GM06990 (cell line): ENCODE data around the gene ATP6V1G2.
"Not testable (repeated sequence)": the region's sequence is repeated elsewhere in the genome, so short reads cannot be mapped to it uniquely, and the experiment has no call there.

Experiments
- DNase-seq: peaks from one replicate; pipeline ENCODE4 v3.0.0-alpha.2; 2011; ENCODE audit not compliant: insufficient read length; ENCODE audit errors: extremely low read depth
- H3K27me3 ChIP-seq: replicated peaks from 2 replicates; pipeline ENCODE4 v1.6.0; 2011; ENCODE audit warnings: low read length; ENCODE audit not compliant: control insufficient read depth, insufficient read depth
- H3K36me3 ChIP-seq: 2 replicates; pipeline ENCODE4 v1.5.1; 2011; ENCODE audit warnings: low read length; ENCODE audit not compliant: control insufficient read depth, insufficient read depth
- H3K4me3 ChIP-seq: replicated peaks from 2 replicates; pipeline ENCODE4 v1.5.1; 2011; ENCODE audit warnings: low read depth, mild to moderate bottlenecking, control low read depth, low read length
- TF ChIP-seq, protein P1 (sequence below): IDR thresholded peaks from 2 replicates; pipeline ENCODE4 v1.5.1; 2011; ENCODE audit warnings: low read length, control low read depth, mild to moderate bottlenecking, inconsistent platforms; ENCODE audit not compliant: insufficient read depth, poor library complexity, severe bottlenecking

The ATP6V1G2 gene

GRCh38 chr6:31525553-31525931, 20.9 kb downstream of the ATP6V1G2 start:
- no peaks in the 10 kb centered on the region for H3K27me3 ChIP-seq
- H3K36me3 ChIP-seq: peaks cover 7% of the 10 kb centered on the region
- no peak overlapping the region for H3K4me3 ChIP-seq
- no peak for DNase-seq
- TF ChIP-seq, protein P1, sequence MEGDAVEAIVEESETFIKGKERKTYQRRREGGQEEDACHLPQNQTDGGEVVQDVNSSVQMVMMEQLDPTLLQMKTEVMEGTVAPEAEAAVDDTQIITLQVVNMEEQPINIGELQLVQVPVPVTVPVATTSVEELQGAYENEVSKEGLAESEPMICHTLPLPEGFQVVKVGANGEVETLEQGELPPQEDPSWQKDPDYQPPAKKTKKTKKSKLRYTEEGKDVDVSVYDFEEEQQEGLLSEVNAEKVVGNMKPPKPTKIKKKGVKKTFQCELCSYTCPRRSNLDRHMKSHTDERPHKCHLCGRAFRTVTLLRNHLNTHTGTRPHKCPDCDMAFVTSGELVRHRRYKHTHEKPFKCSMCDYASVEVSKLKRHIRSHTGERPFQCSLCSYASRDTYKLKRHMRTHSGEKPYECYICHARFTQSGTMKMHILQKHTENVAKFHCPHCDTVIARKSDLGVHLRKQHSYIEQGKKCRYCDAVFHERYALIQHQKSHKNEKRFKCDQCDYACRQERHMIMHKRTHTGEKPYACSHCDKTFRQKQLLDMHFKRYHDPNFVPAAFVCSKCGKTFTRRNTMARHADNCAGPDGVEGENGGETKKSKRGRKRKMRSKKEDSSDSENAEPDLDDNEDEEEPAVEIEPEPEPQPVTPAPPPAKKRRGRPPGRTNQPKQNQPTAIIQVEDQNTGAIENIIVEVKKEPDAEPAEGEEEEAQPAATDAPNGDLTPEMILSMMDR: no peak

- Histone ChIP-seq H3K36me3 (no peaks in the 10 kb centered on the region), H3K4me3 (no peak overlapping the region), H3K27me3 (no peaks in the 10 kb centered on the region; the same call in 1 of the 2 replicates)
- DNase-seq: no peak
- TF ChIP-seq, protein P1: no peak
Observed at GRCh38 chr6:31521835-31522234, 24.6 kb downstream of the ATP6V1G2 start.

- TF ChIP-seq, protein P1: no peak
- no peak for DNase-seq
- Histone ChIP-seq H3K4me3 (no peak overlapping the region), H3K36me3 (peaks cover 11% of the 10 kb centered on the region), H3K27me3 (no peaks in the 10 kb centered on the region; the same call in 1 of the 2 replicates)
Observed at GRCh38 chr6:31513456-31514165, 32.8 kb downstream of the ATP6V1G2 start.

DNA sequence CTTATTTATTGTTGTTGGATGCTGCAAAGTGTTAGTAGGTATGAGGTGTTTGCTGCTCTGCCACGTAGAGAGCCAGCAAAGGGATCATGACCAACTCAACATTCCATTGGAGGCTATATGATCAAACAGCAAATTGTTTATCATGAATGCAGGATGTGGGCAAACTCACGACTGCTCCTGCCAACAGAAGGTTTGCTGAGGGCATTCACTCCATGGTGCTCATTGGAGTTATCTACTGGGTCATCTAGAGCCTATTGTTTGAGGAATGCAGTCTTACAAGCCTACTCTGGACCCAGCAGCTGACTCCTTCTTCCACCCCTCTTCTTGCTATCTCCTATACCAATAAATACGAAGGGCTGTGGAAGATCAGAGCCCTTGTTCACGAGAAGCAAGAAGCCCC, 36.4 kb downstream of the ATP6V1G2 start:
- no peaks in the 10 kb centered on the region for H3K27me3 ChIP-seq
- DNase-seq: no peak
- TF ChIP-seq, protein P1: no peak
- H3K4me3 ChIP-seq: no peak overlapping the region
- H3K36me3 ChIP-seq: peaks cover 33% of the 10 kb centered on the region

GRCh38 chr6:31509036-31509435, 37.4 kb downstream of the ATP6V1G2 start:
- H3K4me3 ChIP-seq, H3K27me3 ChIP-seq, DNase-seq: not testable (repeated sequence)
- peaks cover 33% of the 10 kb centered on the region for H3K36me3 ChIP-seq

DNA sequence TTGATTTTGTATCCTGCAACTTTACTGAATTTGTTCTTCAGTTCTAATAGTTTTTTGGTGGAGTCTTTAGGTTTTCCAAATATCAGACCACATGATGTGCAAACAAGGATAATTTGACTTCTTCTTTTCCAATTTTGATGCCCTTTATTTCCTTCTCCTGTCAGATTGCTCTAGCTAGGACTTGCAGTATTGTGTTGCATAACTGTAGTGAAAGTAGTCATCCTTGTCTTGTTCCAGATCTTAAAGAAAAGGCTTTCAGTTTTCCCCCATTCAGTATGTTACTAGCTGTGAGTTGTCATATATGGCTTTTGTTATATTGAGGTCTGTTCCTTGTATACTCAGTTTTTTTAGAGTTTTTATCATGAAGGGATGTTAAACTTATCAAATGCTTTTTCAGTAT, 43.8 kb downstream of the ATP6V1G2 start:
- TF ChIP-seq, protein P1: no peak
- H3K4me3 ChIP-seq: no peak overlapping the region
- peaks cover 15% of the 10 kb centered on the region for H3K36me3 ChIP-seq
- no peaks in the 10 kb centered on the region for H3K27me3 ChIP-seq
- no peak for DNase-seq

- not testable (repeated sequence) for H3K27me3 ChIP-seq, H3K4me3 ChIP-seq, H3K36me3 ChIP-seq, DNase-seq
Observed at GRCh38 chr6:31499648-31500047, 46.8 kb downstream of the ATP6V1G2 start.
